ENCODE measurements around the gene IL37.
A peak's percentile ranks its signal among the peaks of the same experiment; 100 is the strongest.

The IL37 gene

GRCh38 chr2:112910865-112911264 lies at the start of gene IL37:
Gene IL37, plus strand, starts transcription at chr2:112911165. Its CDS starts 1,848 bp downstream, at chr2:112913013.
- DNase-seq: no peak

- no peak for DNase-seq
Observed at GRCh38 chr2:112864072-112864471, 46.9 kb upstream of the IL37 start.

GRCh38 chr2:112866128-112866835 lies 44.7 kb upstream of the IL37 start:
- no peak for DNase-seq

GRCh38 chr2:112867701-112868631 lies 43.0 kb upstream of the IL37 start:
- DNase-seq: no peak

GRCh38 chr2:112869258-112869842 lies 41.6 kb upstream of the IL37 start:
- peak; percentile 55 for DNase-seq

GRCh38 chr2:112870841-112871835 lies 39.8 kb upstream of the IL37 start:
- DNase-seq: no peak

- no peak for DNase-seq
Observed at GRCh38 chr2:112876257-112876970, 34.6 kb upstream of the IL37 start.

- DNase-seq: no peak
Observed at GRCh38 chr2:112876971-112877361, 34.0 kb upstream of the IL37 start.

GRCh38 chr2:112877423-112877822 lies 33.5 kb upstream of the IL37 start:
- no peak for DNase-seq

GRCh38 chr2:112879491-112880041 lies 31.4 kb upstream of the IL37 start:
- no peak for DNase-seq

- DNase-seq: no peak
Observed at GRCh38 chr2:112880091-112880531, 30.9 kb upstream of the IL37 start.

GRCh38 chr2:112880696-112881095 lies 30.3 kb upstream of the IL37 start:
- DNase-seq: no peak

- no peak for DNase-seq
Observed at GRCh38 chr2:112881217-112881985, 29.6 kb upstream of the IL37 start.

- no peak for DNase-seq
Observed at GRCh38 chr2:112883669-112884068, 27.3 kb upstream of the IL37 start.

GRCh38 chr2:112884869-112885505 lies 26.0 kb upstream of the IL37 start:
- peak; percentile 41 for DNase-seq

GRCh38 chr2:112885506-112885902 lies 25.5 kb upstream of the IL37 start:
- no peak for DNase-seq

GRCh38 chr2:112886291-112886690 lies 24.7 kb upstream of the IL37 start:
- DNase-seq: no peak

GRCh38 chr2:112887964-112888749 lies 22.8 kb upstream of the IL37 start:
- DNase-seq: no peak

GRCh38 chr2:112889976-112890375 lies 21.0 kb upstream of the IL37 start:
- no peak for DNase-seq
